ENCODE results near the gene EIPR1.

The EIPR1 gene

GRCh38 chr2:3149441-3150217, 228.0 kb downstream of the EIPR1 start:
- Histone ChIP-seq H3K27me3 (no peaks in the 10 kb centered on the region), H3K27ac (no peak overlapping the region), H3K9me3 (no peaks in the 10 kb centered on the region), H3K4me1 (ENCODE audit: control insufficient read depth in 1 of 2, insufficient read depth in 1 of 2, low read depth in 1 of 2, low read length in 1 of 2) (peaks cover 0 to 5% of the 10 kb centered on the region in 2 experiments), H3K36me3 (no peaks in the 10 kb centered on the region), H3K4me3 (ENCODE audit: low read depth in 1 of 2, low read length in 1 of 2) (no peak overlapping the region)
- no peak for TF ChIP-seq CTCF (IDR thresholded peaks at IDR 0.05)

DNA sequence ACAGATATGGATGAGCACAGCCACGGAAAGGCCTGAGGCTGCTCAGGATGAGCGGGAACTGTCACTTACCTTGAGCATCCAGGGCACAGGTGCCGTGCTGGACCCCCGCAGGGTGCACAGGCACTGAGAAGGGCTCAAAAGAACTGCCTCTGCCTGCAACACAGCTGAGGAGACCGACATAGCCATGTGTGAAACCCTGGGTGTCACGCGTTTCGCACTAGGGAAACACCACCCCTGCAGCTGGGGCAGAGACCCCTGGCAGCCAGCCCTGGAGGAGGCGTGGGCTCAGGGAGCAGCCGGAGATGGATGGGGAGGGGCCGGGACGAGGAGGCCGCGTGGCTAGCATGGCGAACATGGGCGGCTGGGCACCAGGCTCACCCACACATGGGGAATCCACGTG, 228.9 kb downstream of the EIPR1 start:
- Histone ChIP-seq H3K27ac (no peak overlapping the region), H3K4me1 (ENCODE audit: control insufficient read depth in 1 of 2, insufficient read depth in 1 of 2, low read depth in 1 of 2, low read length in 1 of 2) (no peaks in the 10 kb centered on the region), H3K27me3 (no peaks in the 10 kb centered on the region), H3K9me3 (no peaks in the 10 kb centered on the region), H3K4me3 (ENCODE audit: low read depth in 1 of 2, low read length in 1 of 2) (no peak overlapping the region), H3K36me3 (no peaks in the 10 kb centered on the region)
- TF ChIP-seq CTCF (IDR thresholded peaks at IDR 0.05): no peak

GRCh38 chr2:3147651-3148530, 229.7 kb downstream of the EIPR1 start:
- TF ChIP-seq CTCF (IDR thresholded peaks at IDR 0.05): no peak
- no peak overlapping the region for H3K27ac ChIP-seq
- H3K4me1 ChIP-seq (ENCODE audit: control insufficient read depth in 1 of 2, insufficient read depth in 1 of 2, low read depth in 1 of 2, low read length in 1 of 2): no peaks in the 10 kb centered on the region
- H3K36me3 ChIP-seq: no peaks in the 10 kb centered on the region
- no peaks in the 10 kb centered on the region for H3K27me3 ChIP-seq
- no peaks in the 10 kb centered on the region for H3K9me3 ChIP-seq
- no peak overlapping the region for H3K4me3 ChIP-seq (ENCODE audit: low read depth in 1 of 2, low read length in 1 of 2)

DNA sequence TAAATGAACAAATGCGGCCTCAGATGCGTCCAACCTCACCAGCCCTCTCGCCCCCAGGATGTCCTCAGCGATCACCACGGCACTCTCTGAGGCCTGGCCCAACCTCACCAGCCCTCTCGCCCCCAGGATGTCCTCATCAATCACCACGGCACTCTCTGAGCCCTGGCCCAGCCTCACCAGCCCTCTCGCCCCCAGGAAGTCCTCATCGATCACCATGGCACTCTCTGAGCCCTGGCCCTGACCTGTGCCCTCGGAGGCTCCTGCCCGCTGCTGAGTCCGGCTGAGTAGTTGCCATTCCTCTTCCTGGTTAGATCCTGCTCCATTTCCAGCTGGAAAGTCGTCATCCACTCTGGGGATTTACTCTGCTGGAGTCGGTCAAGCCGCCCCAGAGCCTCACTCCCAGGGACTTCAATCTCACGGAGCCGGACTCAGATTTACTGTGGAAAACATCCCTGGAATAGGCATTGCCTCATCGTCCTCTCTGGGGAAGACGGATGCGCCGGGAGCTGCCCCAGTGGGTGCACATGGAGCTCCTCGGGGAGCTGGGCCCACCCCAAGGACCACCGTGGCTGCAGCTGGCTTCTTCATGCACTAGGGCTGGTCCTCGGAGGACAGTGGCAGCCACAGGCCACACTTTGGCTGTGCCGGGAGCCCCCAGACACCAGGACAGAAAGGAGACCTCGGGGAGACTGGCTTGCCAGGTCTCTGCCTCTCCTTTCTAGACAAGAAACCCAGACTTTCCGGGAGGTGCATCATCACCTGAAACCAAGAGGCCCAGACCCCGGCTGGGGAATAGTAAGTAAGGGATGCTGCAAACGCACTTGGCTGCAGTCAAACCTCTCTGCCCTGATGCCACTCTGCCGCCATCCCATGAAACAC, 230.6 kb downstream of the EIPR1 start:
- no peak overlapping the region for H3K27ac ChIP-seq
- TF ChIP-seq CTCF (IDR thresholded peaks at IDR 0.05): no peak
- H3K4me1 ChIP-seq (ENCODE audit: control insufficient read depth in 1 of 2, insufficient read depth in 1 of 2, low read depth in 1 of 2, low read length in 1 of 2): no peaks in the 10 kb centered on the region
- no peaks in the 10 kb centered on the region for H3K36me3 ChIP-seq
- H3K4me3 ChIP-seq (ENCODE audit: low read depth in 1 of 2, low read length in 1 of 2): no peak overlapping the region
- no peaks in the 10 kb centered on the region for H3K9me3 ChIP-seq
- no peaks in the 10 kb centered on the region for H3K27me3 ChIP-seq

DNA sequence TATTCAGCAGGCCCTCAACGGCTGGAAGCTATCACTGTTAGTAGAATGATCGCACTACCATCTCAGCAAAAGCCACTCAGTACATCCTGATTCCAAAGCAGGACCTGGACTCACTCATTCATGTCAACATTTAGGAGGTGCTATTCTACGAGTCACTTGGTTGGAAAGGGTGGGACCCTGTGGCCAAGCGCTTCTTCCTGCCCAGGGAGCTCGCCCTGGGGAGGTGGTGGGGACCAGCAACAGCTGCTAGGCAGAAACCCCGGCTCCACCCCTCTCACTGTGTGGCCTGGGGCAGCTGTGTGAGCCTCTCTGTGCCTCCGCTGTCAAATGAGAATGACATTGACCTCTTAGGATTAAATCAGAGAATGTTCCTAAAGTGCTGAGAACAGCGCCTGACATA, 231.4 kb downstream of the EIPR1 start:
- Histone ChIP-seq H3K9me3 (no peaks in the 10 kb centered on the region), H3K4me3 (ENCODE audit: low read depth in 1 of 2, low read length in 1 of 2) (no peak overlapping the region), H3K27me3 (no peaks in the 10 kb centered on the region), H3K36me3 (no peaks in the 10 kb centered on the region), H3K27ac (no peak overlapping the region), H3K4me1 (ENCODE audit: control insufficient read depth in 1 of 2, insufficient read depth in 1 of 2, low read depth in 1 of 2, low read length in 1 of 2) (no peaks in the 10 kb centered on the region)
- TF ChIP-seq CTCF (IDR thresholded peaks at IDR 0.05): no peak
